ENCODE measurements around the gene SLC35E4. TPM values are rescaled to one million over a fixed set of nuclear protein-coding genes. Genes with fewer than 3 reads are reported as not detected.

The SLC35E4 gene
- total and polyA plus RNA-seq, 2 donors from 2014 or later, result 1.8 to 3.2 TPM

DNA sequence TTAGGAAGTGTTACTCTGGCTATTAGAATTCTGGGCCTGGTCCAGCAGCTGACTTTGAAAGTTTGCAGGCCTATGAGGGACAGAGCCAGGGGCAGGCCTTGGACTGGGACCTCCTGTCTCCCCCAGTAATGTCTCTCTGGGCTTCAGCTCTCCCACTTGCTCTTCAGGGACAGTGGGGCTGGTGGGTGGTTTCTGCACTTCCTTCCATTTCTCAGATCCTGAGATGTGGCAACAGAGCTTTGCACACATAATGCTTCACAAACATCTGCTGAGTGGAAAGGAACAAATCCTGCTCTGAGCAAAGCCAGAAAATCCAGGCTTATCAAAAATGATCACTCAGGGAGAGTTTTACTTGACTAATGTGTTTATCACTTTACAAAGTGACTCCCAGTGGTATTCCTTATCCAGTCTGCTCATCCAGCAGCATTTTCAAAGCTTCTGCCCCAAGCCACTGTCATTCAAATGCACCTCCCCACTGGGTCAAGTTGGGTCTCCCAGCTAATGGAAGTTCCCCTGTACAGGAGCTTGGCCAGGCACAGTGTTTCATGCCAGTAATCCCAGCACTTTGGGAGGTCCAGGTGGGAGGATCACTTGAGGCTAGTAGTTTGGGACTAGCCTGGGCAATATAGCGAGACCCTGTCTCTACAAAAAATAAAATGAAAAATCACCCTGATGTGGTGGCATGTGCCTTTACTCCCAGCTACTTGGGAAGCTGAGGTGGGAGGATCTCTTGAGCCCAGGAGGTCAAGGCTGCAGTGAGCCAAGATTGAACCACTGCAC, 45.6 kb downstream of the SLC35E4 start:
- Histone ChIP-seq H3K4me3 (ENCODE audit: low read length in 3 of 3) (no peak overlapping the region), H3K9me3 (ENCODE audit: control insufficient read depth in 2 of 3, insufficient read depth in 1 of 3, low read length in 3 of 3) (no peaks in the 10 kb centered on the region), H3K27ac (ENCODE audit: low read depth in 2 of 2, low read length in 2 of 2) (no peak overlapping the region), H3K9ac (ENCODE audit: low read length in 3 of 3) (no peak overlapping the region), H3K36me3 (ENCODE audit: control insufficient read depth in 2 of 3, insufficient read depth in 3 of 3, low read length in 3 of 3) (no peaks in the 10 kb centered on the region), H3K27me3 (ENCODE audit: control insufficient read depth, insufficient read depth, low read length) (no peaks in the 10 kb centered on the region), H3K4me1 (ENCODE audit: control insufficient read depth in 2 of 3, insufficient read depth in 2 of 3, low read depth in 1 of 3, low read length in 3 of 3) (no peaks in the 10 kb centered on the region)
- TF ChIP-seq CTCF (IDR thresholded peaks at IDR 0.05; ENCODE audit: borderline replicate concordance, extremely low read depth, insufficient read depth), result no peak
- FAIRE-seq (no peak), DNase-seq (no peak)
- intact Hi-C loops (cut with DNase I), result no loop called here

DNA sequence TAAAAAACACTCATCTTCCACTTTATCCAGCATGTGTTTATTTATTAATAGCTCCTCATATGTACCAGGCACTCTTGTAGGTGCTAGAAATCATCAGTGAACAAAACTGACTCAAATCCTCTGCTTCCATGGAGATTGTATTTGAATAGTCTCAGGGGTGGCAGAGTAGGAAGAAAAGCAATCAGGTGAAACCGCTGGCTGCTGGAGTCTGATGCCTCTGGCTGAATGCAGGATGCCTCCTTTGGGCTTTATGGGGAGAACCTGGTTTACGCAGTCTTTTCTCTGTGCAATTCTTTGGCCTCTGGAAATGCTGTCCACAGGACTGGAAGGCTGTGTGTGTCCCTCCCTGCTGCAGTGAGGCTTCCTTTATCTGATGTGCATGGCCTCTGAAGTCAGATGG, 46.2 kb downstream of the SLC35E4 start:
- no peak overlapping the region for H3K9ac ChIP-seq (ENCODE audit: low read length in 3 of 3)
- H3K27me3 ChIP-seq (ENCODE audit: control insufficient read depth, insufficient read depth, low read length), result no peaks in the 10 kb centered on the region
- no peaks in the 10 kb centered on the region for H3K36me3 ChIP-seq (ENCODE audit: control insufficient read depth in 2 of 3, insufficient read depth in 3 of 3, low read length in 3 of 3)
- H3K4me3 ChIP-seq (ENCODE audit: low read length in 3 of 3), result no peak overlapping the region
- TF ChIP-seq CTCF (IDR thresholded peaks at IDR 0.05; ENCODE audit: borderline replicate concordance, extremely low read depth, insufficient read depth), result no peak
- no peaks in the 10 kb centered on the region for H3K4me1 ChIP-seq (ENCODE audit: control insufficient read depth in 2 of 3, insufficient read depth in 2 of 3, low read depth in 1 of 3, low read length in 3 of 3)
- FAIRE-seq, result no peak
- H3K9me3 ChIP-seq (ENCODE audit: control insufficient read depth in 2 of 3, insufficient read depth in 1 of 3, low read length in 3 of 3), result no peaks in the 10 kb centered on the region
- intact Hi-C loops (cut with DNase I), result no loop called here
- H3K27ac ChIP-seq (ENCODE audit: low read depth in 2 of 2, low read length in 2 of 2), result no peak overlapping the region
- no peak for DNase-seq

DNA sequence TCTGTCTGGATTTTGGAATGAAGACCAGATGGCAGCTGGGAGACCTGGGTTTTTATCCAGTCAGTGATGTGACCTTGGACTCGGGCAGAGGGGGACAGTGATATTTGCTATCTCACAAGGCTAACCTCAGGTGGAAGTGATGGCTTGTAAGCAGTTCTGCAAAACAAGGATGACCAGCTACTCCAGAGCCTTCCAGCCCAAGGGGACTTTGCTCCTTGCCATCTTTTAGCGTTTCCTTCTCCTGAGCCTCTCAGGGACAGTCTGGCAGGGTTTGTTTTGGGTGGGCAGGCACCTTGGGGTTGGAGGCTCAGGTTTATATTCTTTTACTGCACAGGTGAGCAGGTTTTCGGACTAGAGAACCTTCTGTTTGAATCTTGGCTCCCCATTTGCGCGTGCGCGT, 49.6 kb downstream of the SLC35E4 start:
- FAIRE-seq, result no peak
- DNase-seq, result no peak
- TF ChIP-seq CTCF (IDR thresholded peaks at IDR 0.05; ENCODE audit: borderline replicate concordance, extremely low read depth, insufficient read depth), result no peak

More for the DNA sequence above, 49.6 kb downstream of the SLC35E4 start:
- H3K27ac ChIP-seq (ENCODE audit: low read depth in 2 of 2, low read length in 2 of 2), result no peak overlapping the region
- H3K9ac ChIP-seq (ENCODE audit: low read length in 3 of 3), result no peak overlapping the region
- H3K4me3 ChIP-seq (ENCODE audit: low read length in 3 of 3), result no peak overlapping the region
- intact Hi-C loops (cut with DNase I), result no loop called here
- H3K9me3 ChIP-seq (ENCODE audit: control insufficient read depth in 2 of 3, insufficient read depth in 1 of 3, low read length in 3 of 3), result no peaks in the 10 kb centered on the region
- H3K4me1 ChIP-seq (ENCODE audit: control insufficient read depth in 2 of 3, insufficient read depth in 2 of 3, low read depth in 1 of 3, low read length in 3 of 3), result no peaks in the 10 kb centered on the region
- no peaks in the 10 kb centered on the region for H3K27me3 ChIP-seq (ENCODE audit: control insufficient read depth, insufficient read depth, low read length)
- H3K36me3 ChIP-seq (ENCODE audit: control insufficient read depth in 2 of 3, insufficient read depth in 3 of 3, low read length in 3 of 3), result no peaks in the 10 kb centered on the region
